GM19351 (cell line): ENCODE data around the gene PPIB.
A peak's percentile ranks its signal among the peaks of the same experiment; 100 is the strongest.

Experiments
- ATAC-seq: cut with Tn5 transposase; IDR thresholded peaks from one replicate; pipeline ENCODE4 v1.9.1; 2021; ENCODE audit warnings: mild to moderate bottlenecking, moderate library complexity; ENCODE audit not compliant: unreplicated experiment

Gene PPIB

GRCh38 chr15:64162869-64163658 is at the start of gene PPIB:
TSS of gene PPIB (minus strand) at chr15:64163022. CDS start at chr15:64162986, 36 bp downstream.
- peak; percentile 86 for ATAC-seq

DNA sequence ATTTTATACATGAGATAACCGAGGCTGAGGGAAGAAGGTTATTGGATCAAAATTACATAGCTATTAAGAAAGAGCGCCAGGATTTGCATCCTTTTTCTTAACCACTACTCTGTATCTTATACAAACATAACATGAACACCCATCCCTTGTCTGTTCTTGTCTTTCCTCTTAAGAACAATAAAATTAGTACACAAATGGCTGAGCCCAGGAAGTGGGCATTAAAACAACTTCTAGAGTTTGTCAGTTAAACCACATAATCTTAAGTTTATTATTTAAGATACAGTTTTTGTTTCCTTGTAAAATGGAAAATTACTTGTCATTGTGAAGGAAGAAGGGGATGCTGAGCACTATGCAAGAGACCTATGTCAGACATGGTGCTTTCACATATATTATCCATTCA is 48.9 kb upstream of the PPIB start:
- ATAC-seq = no peak

GRCh38 chr15:64210371-64210770 is 47.5 kb upstream of the PPIB start:
- no peak for ATAC-seq

GRCh38 chr15:64209680-64210334 is 47.0 kb upstream of the PPIB start:
- no peak for ATAC-seq

- no peak for ATAC-seq
Measured at GRCh38 chr15:64205202-64205601, 42.4 kb upstream of the PPIB start.

- no peak for ATAC-seq
Measured at GRCh38 chr15:64197425-64197824, 34.6 kb upstream of the PPIB start.

GRCh38 chr15:64193971-64194370 is 31.1 kb upstream of the PPIB start:
- no peak for ATAC-seq

DNA sequence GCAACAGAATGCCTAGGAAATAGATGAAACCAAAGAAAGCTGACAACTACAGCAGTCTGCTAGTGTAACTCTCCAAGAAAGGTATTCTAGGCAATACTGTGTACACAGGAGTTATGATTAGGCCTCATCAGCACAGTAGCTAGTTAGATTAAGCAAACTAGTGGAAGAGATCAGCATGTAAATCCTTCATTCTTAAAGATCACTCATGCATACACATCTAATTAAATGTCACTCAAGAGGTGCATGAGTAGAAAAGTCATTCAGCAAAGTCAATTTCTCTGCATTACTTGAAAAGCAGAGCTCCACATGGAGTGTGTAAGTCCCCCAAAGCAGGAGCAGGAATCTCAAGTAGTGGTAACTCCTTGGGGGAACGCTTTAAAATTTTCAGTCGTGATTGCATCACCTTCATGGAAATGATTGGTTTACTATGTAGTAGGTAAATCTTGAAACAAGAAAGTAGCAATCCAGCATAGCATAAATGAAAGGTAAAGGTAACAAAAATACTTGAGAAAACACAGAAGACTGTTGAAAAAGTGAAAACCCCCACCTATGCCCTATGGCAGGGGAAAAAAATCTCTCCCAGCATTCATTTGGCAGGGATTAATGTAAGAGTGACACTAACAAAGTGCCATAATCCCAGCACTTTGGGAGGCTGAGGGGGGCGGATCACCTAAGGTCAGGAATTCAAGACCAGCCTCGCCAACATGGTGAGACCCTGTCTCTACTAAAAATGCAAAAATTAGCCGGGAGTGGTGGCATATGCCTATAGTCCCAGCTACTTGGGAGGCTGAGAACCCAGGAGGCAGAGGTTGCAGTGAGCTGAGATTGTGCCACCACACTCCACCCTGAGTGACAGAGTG is 29.4 kb upstream of the PPIB start:
- no peak for ATAC-seq

DNA sequence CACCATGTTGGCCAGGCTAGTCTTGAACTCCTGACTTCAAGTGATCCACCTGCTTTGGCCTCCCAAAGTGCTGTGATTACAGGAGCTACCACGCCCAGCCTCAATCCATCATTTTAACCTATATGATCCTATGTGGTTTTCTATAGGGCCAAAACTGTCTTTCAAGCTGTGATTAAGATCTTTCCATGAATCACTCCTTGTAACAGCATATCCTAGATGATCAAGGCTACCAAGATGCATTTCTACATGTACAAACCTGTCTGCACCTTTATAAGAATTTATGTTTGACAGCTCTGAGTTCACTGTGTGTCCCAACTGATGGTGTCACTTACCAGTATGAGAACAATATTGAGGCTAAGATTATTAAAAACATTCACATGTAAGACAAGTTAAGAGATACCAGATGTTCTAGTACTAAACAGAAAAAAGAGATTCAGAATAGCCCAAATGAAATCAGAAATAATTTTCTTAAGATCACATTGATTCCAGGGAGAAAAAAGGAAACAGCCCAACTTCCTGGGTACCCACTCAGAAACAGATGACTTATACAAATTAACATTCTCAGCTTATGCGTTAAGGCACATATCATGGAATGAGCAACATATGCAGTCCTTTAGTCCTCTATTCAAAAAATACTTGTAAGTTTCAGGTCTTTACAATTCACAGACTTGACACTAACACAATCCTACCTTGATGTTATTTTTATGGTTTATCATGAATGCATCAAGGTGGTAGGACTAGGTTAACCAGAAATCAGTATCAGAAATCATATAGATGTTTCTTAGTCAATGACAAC is 24.8 kb upstream of the PPIB start:
- no peak for ATAC-seq

GRCh38 chr15:64185146-64185911 is 22.5 kb upstream of the PPIB start:
- no peak for ATAC-seq

GRCh38 chr15:64182859-64183370 is 20.1 kb upstream of the PPIB start:
- no peak for ATAC-seq

DNA sequence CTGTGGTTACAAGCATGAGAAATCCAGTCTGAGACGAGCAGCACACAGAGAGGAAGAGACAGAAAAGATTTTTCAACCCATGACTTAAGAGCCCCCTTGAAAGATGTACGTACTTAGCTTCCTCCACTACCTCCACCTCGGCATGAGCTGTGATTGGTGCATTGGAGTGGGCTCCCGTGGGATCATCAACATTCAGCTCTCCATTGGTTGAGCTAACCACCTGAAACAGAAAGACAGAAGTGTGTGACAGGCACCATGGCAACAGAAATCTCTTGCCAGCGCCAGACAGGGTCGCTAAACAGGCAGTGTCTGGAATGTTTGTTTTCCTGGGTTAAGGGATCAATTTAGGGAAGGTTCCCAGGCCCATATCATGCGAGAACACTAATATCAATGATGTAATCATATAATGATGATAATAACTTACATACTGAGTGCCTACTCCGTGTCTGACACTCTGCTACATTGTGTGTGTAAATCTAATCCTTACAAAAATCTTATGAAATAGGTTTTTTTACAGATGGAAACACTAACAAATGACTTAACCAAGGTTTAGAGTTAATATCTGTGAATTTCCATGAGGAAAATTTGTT is 17.5 kb upstream of the PPIB start:
- no peak for ATAC-seq

DNA sequence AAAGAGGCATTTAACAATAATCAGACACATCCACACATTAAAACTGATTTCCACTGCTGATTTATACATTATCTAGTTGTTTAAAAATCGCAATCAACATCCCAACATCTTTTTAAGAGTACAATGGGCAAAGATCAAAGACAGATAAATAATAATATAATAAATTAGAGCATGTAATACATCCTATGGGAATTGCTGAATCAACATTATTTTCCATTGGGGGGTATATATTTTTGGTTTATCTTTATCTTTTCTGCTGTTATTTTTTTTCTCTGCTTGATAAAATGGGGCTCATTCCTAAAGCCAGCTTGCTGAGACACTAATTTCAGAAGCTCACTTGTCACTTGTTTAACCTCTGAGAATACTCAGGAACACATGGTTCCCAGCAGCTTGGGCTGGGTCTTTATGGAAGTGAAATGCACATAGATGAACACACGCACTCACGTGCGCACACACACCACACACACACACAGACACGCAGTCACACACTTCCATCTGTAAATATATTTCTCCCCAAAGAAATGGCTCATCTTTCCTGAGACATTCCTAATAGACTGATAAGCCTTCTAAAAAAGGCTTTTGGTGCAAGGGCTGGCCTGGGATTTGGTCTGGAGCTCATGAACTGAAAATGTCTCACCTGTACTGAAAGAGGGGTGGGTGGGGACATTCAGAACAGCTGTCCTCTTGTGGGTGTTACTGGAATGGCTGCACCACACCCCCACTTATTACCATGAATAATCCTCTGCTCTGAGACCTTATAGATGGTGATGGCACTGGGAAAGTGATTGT is 3.5 kb upstream of the PPIB start:
- no peak for ATAC-seq

- ATAC-seq = no peak
Measured at GRCh38 chr15:64164436-64164835, 1.6 kb upstream of the PPIB start.

- no peak for ATAC-seq
Measured at GRCh38 chr15:64163659-64164362, 989 bp upstream of the PPIB start.

DNA sequence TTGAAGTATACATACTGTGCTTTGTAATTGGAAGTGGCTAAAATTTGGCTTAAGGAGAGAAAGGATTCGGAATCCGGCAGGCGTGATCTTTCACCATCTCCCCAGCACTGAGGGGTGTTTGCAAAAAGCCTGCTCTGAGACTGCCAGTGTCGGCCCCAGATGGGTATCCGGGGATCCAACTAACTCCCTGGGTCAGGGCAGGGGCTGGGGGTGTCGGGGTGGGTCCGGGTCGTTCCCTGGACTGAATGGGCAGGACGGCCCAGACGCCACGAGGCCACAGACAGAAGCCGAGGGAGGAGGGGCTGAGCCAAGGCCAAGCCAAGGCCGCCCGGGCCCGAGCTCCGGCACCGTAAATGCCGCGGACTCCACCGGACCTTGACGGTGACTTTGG is 349 bp downstream of the PPIB start:
- ATAC-seq = peak; percentile 17

DNA sequence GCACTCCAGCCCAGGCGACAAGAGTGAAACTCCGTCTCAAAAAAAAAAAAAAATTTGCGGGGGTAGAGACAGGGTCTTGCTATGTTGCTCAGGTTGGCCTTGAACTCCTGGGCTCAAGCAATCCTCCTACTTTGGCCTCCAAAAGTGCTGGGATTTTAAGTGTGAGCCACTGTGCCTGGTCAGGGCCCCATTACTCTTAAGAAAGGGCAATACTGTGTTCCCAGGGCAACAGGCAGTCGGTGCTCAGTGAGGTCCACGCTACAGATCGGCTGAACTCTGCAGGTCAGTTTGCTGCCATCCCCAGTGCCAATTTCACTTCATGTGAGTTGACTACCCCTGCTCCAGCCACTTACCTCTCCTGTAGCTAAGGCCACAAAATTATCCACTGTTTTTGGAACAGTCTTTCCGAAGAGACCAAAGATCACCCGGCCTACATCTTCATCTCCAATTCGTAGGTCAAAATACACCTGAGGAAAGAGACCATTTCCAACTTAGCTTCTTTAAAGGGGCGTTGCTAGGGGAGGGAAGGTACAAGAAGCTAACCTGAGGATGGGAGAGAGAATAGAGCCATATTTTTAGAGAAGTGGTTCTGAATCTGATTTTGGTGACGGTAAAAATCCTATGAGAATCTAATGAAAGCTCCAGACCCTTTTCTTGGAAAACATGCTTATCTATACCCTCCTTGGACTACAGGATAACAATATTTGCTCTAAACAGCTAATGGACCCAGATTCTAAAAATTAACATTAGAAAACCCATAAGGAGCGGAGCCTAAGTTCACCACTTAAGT is 939 bp downstream of the PPIB start:
- ATAC-seq = no peak
